Mesenchymal stem cell (in vitro differentiated cells and primary cell): Measurements from ENCODE around the gene COX6B2.

Experiments used
- DNase-seq: peaks from one replicate; pipeline ENCODE4 v3.0.0-alpha.2; 2013
- H2AFZ ChIP-seq: one replicate; pipeline ENCODE4 v1.6.1; 2013; ENCODE audit warnings: low read depth, mild to moderate bottlenecking, control low read depth, inconsistent platforms, low read length, moderate library complexity
- H2AK5ac ChIP-seq: 2 replicates; pipeline ENCODE4 v1.6.1; 2013; ENCODE audit warnings: low read length, moderate library complexity, mild to moderate bottlenecking, inconsistent platforms; ENCODE audit not compliant: severe bottlenecking
- H2BK120ac ChIP-seq: one replicate; pipeline ENCODE4 v1.6.1; 2013; ENCODE audit warnings: low read depth, mild to moderate bottlenecking, inconsistent platforms, low read length, moderate library complexity
- H2BK12ac ChIP-seq, 2 experiments: one replicate each; pipeline ENCODE4 v1.6.1; 2013; ENCODE audit warnings: inconsistent platforms in 2 of 2, low read length in 2 of 2, mild to moderate bottlenecking in 2 of 2, moderate library complexity in 2 of 2, control low read depth in 1 of 2
- H2BK15ac ChIP-seq: one replicate; pipeline ENCODE4 v1.6.1; 2013; ENCODE audit warnings: mild to moderate bottlenecking, low read depth, inconsistent platforms; ENCODE audit not compliant: poor library complexity, severe bottlenecking
- H2BK5ac ChIP-seq: 2 replicates; pipeline ENCODE4 v1.6.1; 2013; ENCODE audit warnings: low read depth, mild to moderate bottlenecking, low read length, control low read depth, inconsistent platforms; ENCODE audit not compliant: poor library complexity, severe bottlenecking
- H3K14ac ChIP-seq, 2 experiments: one replicate each; pipeline ENCODE4 v1.6.1; 2013; ENCODE audit warnings: inconsistent platforms in 2 of 2, low read length in 2 of 2, control low read depth in 1 of 2, mild to moderate bottlenecking in 1 of 2, moderate library complexity in 1 of 2
- H3K18ac ChIP-seq, 2 experiments: one replicate each; pipeline ENCODE4 v1.6.1; 2013; ENCODE audit warnings: inconsistent platforms in 2 of 2, low read length in 2 of 2, control low read depth in 1 of 2, low read depth in 1 of 2, mild to moderate bottlenecking in 1 of 2
- H3K23ac ChIP-seq, 2 experiments: one replicate each; pipeline ENCODE4 v1.6.1; 2013; ENCODE audit warnings: inconsistent platforms in 2 of 2, low read length in 2 of 2, mild to moderate bottlenecking in 2 of 2, moderate library complexity in 2 of 2, control low read depth in 1 of 2
- H3K27ac ChIP-seq: 2 replicates; pipeline ENCODE4 v1.5.1; 2013; ENCODE audit warnings: mild to moderate bottlenecking, moderate library complexity, low read length, control low read depth, inconsistent platforms; ENCODE audit not compliant: poor library complexity, severe bottlenecking
- H3K27me3 ChIP-seq, 2 experiments: 2 replicates each; pipeline versions ENCODE4 v1.6.1 to v1.7.0; 2013; ENCODE audit warnings: low read length in 2 of 2, mild to moderate bottlenecking in 2 of 2, moderate library complexity in 2 of 2, control low read depth in 1 of 2, inconsistent platforms in 1 of 2; ENCODE audit not compliant: control insufficient read depth in 1 of 2, insufficient read depth in 1 of 2
- H3K36me3 ChIP-seq, 2 experiments: 2 replicates each; pipeline versions ENCODE4 v1.6.1 to v1.7.0; 2013; ENCODE audit warnings: low read length in 2 of 2, control low read depth in 1 of 2, inconsistent platforms in 1 of 2, low read depth in 1 of 2, mild to moderate bottlenecking in 1 of 2; ENCODE audit not compliant: insufficient read depth in 2 of 2, control insufficient read depth in 1 of 2
- H3K4ac ChIP-seq, 2 experiments: one replicate each; pipeline ENCODE4 v1.6.1; 2013; ENCODE audit warnings: inconsistent platforms in 2 of 2, low read length in 2 of 2, mild to moderate bottlenecking in 2 of 2, moderate library complexity in 2 of 2, control low read depth in 1 of 2, low read depth in 1 of 2
- H3K4me1 ChIP-seq: 2 replicates; pipeline ENCODE4 v1.6.1; 2013; ENCODE audit warnings: low read depth, low read length, control low read depth; ENCODE audit not compliant: control insufficient read depth, insufficient read depth
- H3K4me2 ChIP-seq: 2 replicates; pipeline ENCODE4 v1.6.1; 2013; ENCODE audit warnings: low read length, mild to moderate bottlenecking, inconsistent platforms; ENCODE audit not compliant: poor library complexity, severe bottlenecking
- H3K4me3 ChIP-seq, 2 experiments: 2 replicates each; pipeline versions ENCODE4 v1.5.1 to v1.7.0; 2013; ENCODE audit warnings: low read length in 2 of 2, mild to moderate bottlenecking in 2 of 2, control low read depth in 1 of 2, low read depth in 1 of 2; ENCODE audit not compliant: insufficient read depth in 1 of 2
- H3K79me1 ChIP-seq: replicated peaks from 2 replicates; pipeline ENCODE4 v1.6.1; 2013; ENCODE audit warnings: mild to moderate bottlenecking, control low read depth, low read length, inconsistent platforms; ENCODE audit not compliant: poor library complexity, severe bottlenecking
- H3K9ac ChIP-seq: 2 replicates; pipeline ENCODE4 v1.7.0; 2013; ENCODE audit warnings: mild to moderate bottlenecking, low read length, moderate library complexity
- H3K9me3 ChIP-seq: 2 replicates; pipeline ENCODE4 v1.7.0; 2013; ENCODE audit warnings: mild to moderate bottlenecking, low read length; ENCODE audit not compliant: control insufficient read depth
- H4K8ac ChIP-seq: one replicate; pipeline ENCODE4 v1.6.1; 2013; ENCODE audit warnings: inconsistent platforms, mild to moderate bottlenecking, low read length, moderate library complexity
- H4K91ac ChIP-seq: one replicate; pipeline ENCODE4 v1.6.1; 2013; ENCODE audit warnings: mild to moderate bottlenecking, low read length, inconsistent platforms
- WGBS: methylation state at CpG from one replicate; pipeline ENCODE4 v1.1.7; 2013; ENCODE audit warnings: mixed read lengths; 5-methylcytosine and 5-hydroxymethylcytosine counted together

COX6B2 gene

DNA sequence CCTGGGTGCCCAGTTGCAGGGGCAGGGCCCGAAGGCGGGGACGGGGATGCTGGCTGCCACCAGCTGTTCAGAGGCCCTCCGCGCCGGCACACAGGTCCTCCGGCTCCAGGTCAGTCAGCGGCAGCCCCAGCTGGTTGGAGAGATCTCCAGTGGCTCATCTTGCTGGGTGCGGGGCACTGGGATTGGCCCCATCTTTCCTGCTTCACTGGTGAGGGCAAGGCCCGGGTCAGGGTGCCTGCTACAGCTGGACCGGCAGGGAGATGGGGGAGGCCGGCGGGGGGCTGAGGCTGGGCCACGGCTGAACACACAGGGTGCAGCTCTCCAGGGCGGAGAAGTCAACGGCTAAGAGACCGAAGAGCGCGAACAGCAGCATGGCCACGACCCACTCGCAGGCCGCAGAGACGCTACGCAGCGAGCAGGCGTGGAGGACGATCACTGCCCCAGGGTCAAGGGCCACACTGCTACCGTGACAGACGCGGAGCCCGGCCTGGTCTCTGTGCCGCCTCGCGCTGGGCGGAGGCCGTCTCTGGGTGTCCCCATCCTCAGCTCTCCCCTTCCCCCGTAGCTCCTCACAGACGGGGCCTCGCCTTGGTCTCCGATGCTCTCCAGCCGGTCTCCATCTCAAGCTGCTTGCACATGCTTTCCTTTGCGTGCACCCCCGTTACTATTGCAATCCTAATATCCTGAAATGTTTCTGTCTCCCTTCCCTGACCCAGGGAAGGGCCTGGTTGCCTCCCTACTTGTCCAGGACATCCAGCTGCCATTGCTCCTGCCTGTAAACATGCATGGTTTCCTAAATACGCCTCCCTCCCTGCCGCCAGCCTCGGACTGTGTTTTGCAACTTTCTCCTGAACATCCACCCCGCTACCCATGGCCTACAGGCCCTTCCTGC is 41.7 kb downstream of the COX6B2 start:
- Histone ChIP-seq H2BK15ac (no peak overlapping the region), H3K79me1 (no peaks in the 10 kb centered on the region), H3K14ac (peak overlapping the region in 1 of 2 experiments; percentile 76), H4K8ac (no peak overlapping the region), H3K27me3 (no peaks in the 10 kb centered on the region), H3K4me3 (peak overlapping the region in 1 of 2 experiments; percentile 20), H2AK5ac (no peak overlapping the region), H2BK120ac (no peak overlapping the region), H2BK5ac (no peak overlapping the region), H3K9ac (no peak overlapping the region), H2BK12ac (no peak overlapping the region), H3K4me2 (no peak overlapping the region), H3K9me3 (peaks cover 3% of the 10 kb centered on the region), H4K91ac (no peak overlapping the region), H3K23ac (peak overlapping the region in 1 of 2 experiments; percentile 65), H3K4ac (no peak overlapping the region), H2AFZ (no peak overlapping the region), H3K27ac (no peak overlapping the region), H3K18ac (no peak overlapping the region), H3K4me1 (peaks cover 5% of the 10 kb centered on the region), H3K36me3 (peaks cover 10 to 41% of the 10 kb centered on the region in 2 experiments)
- DNase-seq: no peak
- 93% methylated on average over 47 of the region's 47 CpGs for WGBS

DNA sequence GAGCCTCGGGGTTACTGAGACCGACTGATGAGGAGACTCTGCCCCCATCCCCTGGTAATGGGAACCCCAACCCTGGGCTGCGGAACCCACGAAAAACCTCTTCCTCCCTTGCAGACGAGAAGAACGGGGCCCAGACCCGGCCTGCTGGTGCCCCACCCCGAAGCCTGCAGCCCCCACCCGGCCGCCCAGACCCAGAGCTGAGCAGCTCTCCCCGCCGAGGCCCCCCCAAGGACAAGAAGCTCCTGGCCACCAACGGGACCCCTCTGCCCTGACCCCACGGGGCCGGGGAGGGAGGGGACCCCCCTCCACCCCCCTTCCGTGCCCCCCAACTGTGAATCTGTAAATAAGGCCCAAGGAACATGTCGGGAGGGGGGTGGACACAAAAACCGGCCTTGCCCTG is 42.7 kb downstream of the COX6B2 start:
- Histone ChIP-seq H3K4ac (no peak overlapping the region), H3K23ac (no peak overlapping the region), H3K18ac (no peak overlapping the region), H2BK120ac (no peak overlapping the region), H2BK15ac (no peak overlapping the region), H3K14ac (no peak overlapping the region), H3K9ac (no peak overlapping the region), H3K4me1 (peaks cover 5% of the 10 kb centered on the region), H3K27me3 (no peaks in the 10 kb centered on the region), H4K8ac (no peak overlapping the region), H2BK12ac (no peak overlapping the region), H2BK5ac (no peak overlapping the region), H3K4me2 (no peak overlapping the region), H2AFZ (no peak overlapping the region), H3K9me3 (peaks cover 3% of the 10 kb centered on the region), H4K91ac (no peak overlapping the region), H3K27ac (no peak overlapping the region), H3K4me3 (no peak overlapping the region), H3K36me3 (peaks cover 14 to 45% of the 10 kb centered on the region in 2 experiments), H2AK5ac (no peak overlapping the region), H3K79me1 (no peaks in the 10 kb centered on the region)
- DNase-seq: no peak
- over 99% methylated on average over 12 of the region's 18 CpGs for WGBS

DNA sequence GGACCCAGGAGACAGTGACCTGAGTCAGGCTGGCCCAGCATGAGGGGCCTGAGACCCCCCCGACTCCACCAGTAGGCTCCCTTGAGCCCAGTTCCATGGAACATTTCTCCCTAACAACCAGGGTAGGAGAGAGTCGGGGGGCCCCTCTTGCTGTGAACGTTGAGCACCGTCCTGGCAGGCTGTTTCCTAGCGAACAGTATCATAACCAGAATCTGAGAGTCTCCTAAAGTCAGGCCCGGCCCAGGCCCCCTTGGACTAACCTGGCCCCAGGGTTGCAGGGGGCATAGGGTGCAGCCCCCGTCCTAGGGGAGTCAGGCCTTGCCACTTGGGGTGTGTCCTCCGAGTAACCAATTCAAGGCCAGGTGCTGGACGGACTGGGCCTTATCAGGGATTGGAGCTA is 43.1 kb downstream of the COX6B2 start:
- no peak for DNase-seq
- Histone ChIP-seq H3K4me1 (peaks cover 5% of the 10 kb centered on the region), H3K4me3 (no peak overlapping the region), H3K4me2 (no peak overlapping the region), H4K8ac (no peak overlapping the region), H3K23ac (no peak overlapping the region), H3K9ac (no peak overlapping the region), H2BK12ac (no peak overlapping the region), H4K91ac (no peak overlapping the region), H3K14ac (no peak overlapping the region), H2BK15ac (no peak overlapping the region), H3K79me1 (no peaks in the 10 kb centered on the region), H3K18ac (no peak overlapping the region), H2BK5ac (no peak overlapping the region), H2AK5ac (no peak overlapping the region), H3K27ac (no peak overlapping the region), H3K9me3 (peaks cover 3% of the 10 kb centered on the region), H2AFZ (no peak overlapping the region), H3K4ac (no peak overlapping the region), H3K27me3 (no peaks in the 10 kb centered on the region), H2BK120ac (no peak overlapping the region), H3K36me3 (peaks cover 18 to 49% of the 10 kb centered on the region in 2 experiments)
- WGBS: 96% methylated on average over 9 of the region's 9 CpGs

DNA sequence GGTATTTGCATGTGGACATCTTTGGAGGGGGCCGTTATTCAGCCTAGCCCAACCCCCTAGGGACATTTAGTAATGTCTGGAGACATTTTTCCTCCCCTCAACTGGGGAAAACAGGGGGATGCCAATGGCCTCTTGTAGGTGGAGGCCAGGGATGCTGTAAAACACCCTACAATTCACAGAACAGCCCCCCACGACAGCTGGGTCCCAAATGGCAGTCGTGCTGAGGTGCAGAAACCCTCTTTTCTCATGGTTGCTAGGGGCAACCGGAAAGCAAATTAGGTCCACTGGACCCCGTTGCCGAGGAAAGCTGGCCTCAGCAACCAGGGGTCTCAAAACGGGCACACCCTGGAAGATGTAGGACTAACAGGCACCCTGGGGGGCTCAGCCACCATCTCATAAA is 44.0 kb downstream of the COX6B2 start:
- Histone ChIP-seq H3K4me3 (no peak overlapping the region), H3K27ac (no peak overlapping the region), H3K23ac (no peak overlapping the region), H3K9me3 (no peaks in the 10 kb centered on the region), H3K18ac (no peak overlapping the region), H3K9ac (no peak overlapping the region), H3K4me2 (no peak overlapping the region), H2BK12ac (no peak overlapping the region), H3K36me3 (peaks cover 26 to 55% of the 10 kb centered on the region in 2 experiments), H3K79me1 (no peaks in the 10 kb centered on the region), H3K4me1 (peaks cover 5% of the 10 kb centered on the region), H3K14ac (no peak overlapping the region), H2BK5ac (no peak overlapping the region), H2AFZ (no peak overlapping the region), H2AK5ac (no peak overlapping the region), H3K27me3 (no peaks in the 10 kb centered on the region), H2BK15ac (no peak overlapping the region), H3K4ac (no peak overlapping the region), H4K8ac (no peak overlapping the region), H2BK120ac (no peak overlapping the region), H4K91ac (no peak overlapping the region)
- no peak for DNase-seq
- WGBS: 84% methylated on average over 7 of the region's 7 CpGs
